ENCODE results near the gene TSR3.

Gene TSR3

DNA sequence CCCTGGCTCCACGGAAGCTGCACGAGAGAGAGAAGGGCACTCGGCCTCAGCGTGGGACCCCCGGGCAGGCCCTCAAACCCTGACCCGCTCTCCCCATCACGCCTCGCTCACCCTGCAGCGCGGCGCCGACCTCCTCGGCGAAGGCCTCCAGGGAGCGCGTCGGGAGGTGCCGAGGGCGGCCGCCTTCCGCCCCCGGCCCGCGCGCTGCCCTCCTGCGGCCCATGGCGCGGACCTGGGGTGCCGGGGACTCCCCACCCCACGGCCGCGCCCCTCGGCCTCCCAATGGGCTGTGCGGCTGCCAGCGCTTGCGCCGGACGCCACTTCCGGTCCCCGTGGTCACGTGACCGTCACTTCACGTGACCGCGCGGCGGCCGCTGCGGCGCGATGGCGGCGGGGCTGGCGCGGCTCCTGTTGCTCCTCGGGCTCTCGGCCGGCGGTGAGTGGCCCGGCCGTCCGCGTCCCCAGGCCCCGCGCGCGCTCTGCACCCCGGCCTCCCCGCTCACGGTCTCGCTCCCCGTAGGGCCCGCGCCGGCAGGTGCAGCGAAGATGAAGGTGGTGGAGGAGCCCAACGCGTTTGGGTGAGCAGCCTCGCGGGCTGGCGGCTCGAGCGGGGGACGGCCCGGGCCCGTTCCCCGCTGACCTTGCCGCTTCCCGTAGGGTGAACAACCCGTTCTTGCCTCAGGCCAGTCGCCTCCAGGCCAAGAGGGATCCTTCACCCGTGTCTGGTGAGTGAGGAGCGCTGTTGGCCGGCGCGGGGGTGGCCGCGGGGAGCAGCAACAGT, at the start of gene TSR3, which contains the start of gene GNPTG:
TSS of gene TSR3 (minus strand) at position 297 of the 781 bp plus-strand sequence. CDS start at position 223, 74 bp downstream.
TSS of gene GNPTG (plus strand) at position 350 of the 781 bp plus-strand sequence. CDS start at position 385, 35 bp downstream.
- DNase-seq (ENCODE audit: low read depth in 2 of 2): peak; percentile 67 to 69

- DNase-seq (ENCODE audit: low read depth in 2 of 2): no peak
These were observed 49.5 kb upstream of the TSR3 start for GRCh38 chr16:1401061-1401757.

- no peak for DNase-seq (ENCODE audit: low read depth in 2 of 2)
These were observed 47.3 kb upstream of the TSR3 start for GRCh38 chr16:1398826-1399581.

GRCh38 chr16:1398351-1398750, 46.7 kb upstream of the TSR3 start:
- DNase-seq (ENCODE audit: low read depth in 2 of 2): no peak

- no peak for DNase-seq (ENCODE audit: low read depth in 2 of 2)
These were observed 46.1 kb upstream of the TSR3 start for GRCh38 chr16:1397779-1398178.

GRCh38 chr16:1395444-1396031, 43.9 kb upstream of the TSR3 start:
- DNase-seq (ENCODE audit: low read depth in 2 of 2): no peak

- DNase-seq (ENCODE audit: low read depth in 2 of 2): no peak
These were observed 42.8 kb upstream of the TSR3 start for GRCh38 chr16:1394367-1394951.

- DNase-seq (ENCODE audit: low read depth in 2 of 2): no peak
These were observed 42.0 kb upstream of the TSR3 start for GRCh38 chr16:1393613-1394176.

DNA sequence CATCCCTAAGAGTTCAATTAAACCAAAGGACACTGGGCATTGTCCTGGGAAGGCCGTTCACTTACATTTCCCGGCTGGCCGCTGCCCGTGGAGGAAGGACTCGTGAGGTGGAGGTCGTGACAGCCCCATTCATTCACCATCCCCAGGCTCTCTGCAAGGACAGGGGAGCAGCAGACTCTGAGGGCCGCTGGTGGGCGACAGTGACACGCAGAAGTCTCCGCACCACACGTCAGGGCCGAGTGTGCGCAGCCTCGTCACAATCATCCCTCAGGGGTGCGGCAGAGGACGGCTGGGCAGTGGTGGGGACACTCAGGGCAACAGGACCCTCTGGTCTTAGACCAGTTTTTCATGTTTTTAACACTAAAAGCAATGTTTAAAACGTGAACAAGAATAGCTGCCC, 41.1 kb upstream of the TSR3 start:
- no peak for DNase-seq (ENCODE audit: low read depth in 2 of 2)

DNA sequence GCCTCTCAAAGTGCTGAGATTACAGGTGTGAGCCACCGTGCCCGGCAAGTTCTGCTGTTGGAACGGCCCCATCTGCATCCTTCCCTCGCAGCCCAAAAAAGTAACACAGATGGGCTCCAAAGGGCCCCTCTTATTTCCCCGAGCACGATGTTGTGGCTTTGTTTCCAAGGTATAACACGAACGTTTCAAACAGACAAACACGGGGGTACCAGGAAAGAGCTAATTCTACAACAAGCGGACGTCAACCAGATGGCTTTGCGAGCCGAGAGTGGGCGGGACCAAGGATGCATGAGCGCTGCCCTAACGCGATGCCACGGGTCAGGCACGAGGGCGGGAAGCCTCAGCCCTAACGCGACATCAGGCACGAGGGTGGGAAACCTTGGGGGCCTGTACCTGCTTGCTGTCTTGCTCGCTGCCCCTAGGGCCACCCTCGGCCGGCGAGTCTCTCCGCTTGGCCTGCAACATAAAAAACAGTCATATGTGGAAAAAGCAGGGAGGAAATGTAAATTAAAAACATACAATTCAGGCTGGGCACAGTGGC, 38.6 kb upstream of the TSR3 start:
- DNase-seq (ENCODE audit: low read depth in 2 of 2): no peak

DNA sequence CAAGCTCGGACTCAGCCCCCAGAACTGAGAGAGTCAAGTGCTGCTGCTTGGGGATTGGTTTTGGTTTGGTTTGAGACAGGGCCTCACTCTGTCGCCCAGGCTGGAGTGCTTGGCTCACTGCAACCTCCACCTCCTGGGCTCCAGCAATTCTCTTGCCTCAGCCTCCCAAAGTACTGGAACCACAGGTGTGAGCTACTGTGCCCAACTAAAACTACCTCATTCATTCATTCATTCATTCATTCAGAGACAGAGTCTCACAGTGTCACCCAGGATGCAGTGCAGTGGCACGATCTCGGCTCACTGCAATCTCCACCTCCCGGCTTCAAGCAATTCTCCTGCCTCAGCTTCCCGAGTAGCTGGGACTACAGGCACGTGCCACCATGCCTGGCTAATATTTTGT, 38.1 kb upstream of the TSR3 start:
- DNase-seq (ENCODE audit: low read depth in 2 of 2): no peak

GRCh38 chr16:1387331-1387730, 35.7 kb upstream of the TSR3 start:
- no peak for DNase-seq (ENCODE audit: low read depth in 2 of 2)

GRCh38 chr16:1385232-1385631, 33.6 kb upstream of the TSR3 start:
- DNase-seq (ENCODE audit: low read depth in 2 of 2): no peak

DNA sequence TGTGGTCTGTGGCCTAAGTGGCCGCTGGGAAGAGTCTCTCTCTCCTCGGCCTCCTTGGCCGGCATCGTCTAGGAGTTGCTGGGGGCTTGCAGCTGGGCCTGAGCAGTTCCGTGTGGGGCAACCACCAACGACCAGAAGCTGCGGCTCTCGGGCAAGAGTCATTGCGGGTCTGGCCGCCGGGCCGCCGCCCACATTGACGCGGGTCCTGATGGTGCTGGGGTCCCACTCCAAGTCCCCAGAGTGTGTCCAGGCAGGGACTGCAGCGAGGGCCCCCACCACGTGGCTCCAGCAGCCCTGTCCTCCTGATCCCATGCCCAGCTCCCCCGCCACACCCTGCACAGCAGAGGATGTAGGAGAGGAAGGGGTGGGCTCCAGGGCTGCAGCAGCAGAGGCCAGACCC, 31.9 kb upstream of the TSR3 start:
- no peak for DNase-seq (ENCODE audit: low read depth in 2 of 2)

- DNase-seq (ENCODE audit: low read depth in 2 of 2): no peak
These were observed 30.1 kb upstream of the TSR3 start for GRCh38 chr16:1381612-1382406.

DNA sequence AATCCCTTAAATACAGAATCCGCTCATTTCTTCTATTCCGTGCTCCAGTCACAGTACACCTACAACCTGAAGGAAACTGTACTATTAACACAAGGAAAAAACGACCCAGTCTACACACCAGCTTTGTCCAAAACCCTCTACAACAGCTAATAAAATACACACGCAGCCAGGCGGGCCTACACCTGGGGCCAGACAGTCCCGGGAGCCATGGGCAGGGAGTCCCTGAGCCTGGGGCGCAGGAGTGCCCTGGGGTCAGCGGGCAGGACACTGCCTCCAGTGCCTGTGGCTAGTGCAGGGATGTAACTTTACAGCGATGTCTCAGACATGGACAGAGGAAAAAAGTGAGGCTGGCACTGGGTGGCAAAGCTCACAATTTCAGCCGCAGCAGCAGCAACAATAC, 28.5 kb upstream of the TSR3 start:
- DNase-seq (ENCODE audit: low read depth in 2 of 2): no peak

- DNase-seq (ENCODE audit: low read depth in 2 of 2): peak; percentile 34 to 47
These were observed 27.8 kb upstream of the TSR3 start for GRCh38 chr16:1379304-1380076.

DNA sequence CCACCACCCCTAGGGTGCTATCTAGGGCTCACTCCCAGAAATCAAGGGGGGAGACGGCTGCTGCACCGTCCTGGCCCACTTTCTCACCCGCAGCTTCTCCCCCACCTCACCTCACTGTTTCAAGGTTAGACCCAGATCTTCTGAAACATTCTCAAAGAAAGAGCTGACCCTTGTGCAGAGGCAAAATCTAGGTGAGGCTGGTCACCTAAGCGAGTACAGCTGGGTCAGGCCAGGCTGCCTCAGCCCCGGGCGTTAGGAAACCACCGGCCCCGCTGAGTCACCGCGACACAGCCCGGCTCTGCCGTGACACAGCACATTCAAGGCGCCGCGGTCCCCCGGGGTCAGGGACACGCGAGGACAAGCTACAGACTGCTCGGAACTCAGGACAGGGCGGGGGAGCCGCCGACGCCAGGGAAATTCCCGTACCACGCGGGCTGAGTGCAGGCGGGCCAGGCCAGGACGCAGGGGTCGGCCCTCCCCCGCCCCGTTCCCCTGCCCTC, 27.2 kb upstream of the TSR3 start:
- peak; percentile 6 to 11 for DNase-seq (ENCODE audit: low read depth in 2 of 2)
